Left forelimb (tissue), 1 donor: ENCODE data around the gene GP9.
"Not testable (repeated sequence)": the region's sequence is repeated elsewhere in the genome, so short reads cannot be mapped to it uniquely, and the experiment has no call there.

Source experiments
- DNase-seq: peaks from one replicate; pipeline ENCODE4 v3.0.0-alpha.2; 2018; ENCODE audit warnings: low spot score

Gene GP9

GRCh38 chr3:129111076-129111780 lies 50.6 kb downstream of the GP9 start:
- not testable (repeated sequence) for DNase-seq
